SK-N-SH (cell line): Measurements from ENCODE around the gene ADAMTSL1. TPM values are rescaled to one million over a fixed set of nuclear protein-coding genes. Genes with fewer than 3 reads are reported as not detected.

Experiments used
- CTCF ChIA-PET: fragments of 300-600, 350-600 bp; formaldehyde crosslinking; extraction: SDS; loops from one replicate; lab custom pipeline; 2021; lab: Yijun Ruan, JAX
- POLR2A ChIA-PET: fragments of 350-600 bp; sonication (Branson Sonifier 250); formaldehyde crosslinking; extraction: SDS; loops from one replicate; lab custom pipeline; 2020; ENCODE audit warnings: antibody characterized with exemption, inconsistent platforms; lab: Yijun Ruan, JAX
- DNase-seq: peaks from one replicate; pipeline ENCODE4 v3.0.0; 2012
- H2AFZ ChIP-seq: fragments of 200-600 bp; sonication (generic); 2 replicates; pipeline ENCODE4 v1.8.1; 2016; ENCODE audit warnings: antibody characterized with exemption, mild to moderate bottlenecking, low read depth
- H3F3A ChIP-seq: fragments of 200-600 bp; sonication (generic); replicated peaks from 2 replicates; pipeline ENCODE3; 2016; ENCODE audit warnings: antibody characterized with exemption, mild to moderate bottlenecking; ENCODE audit not compliant: insufficient read depth
- H3K27ac ChIP-seq, 2 experiments: fragments of 200-500 bp in 1 of 2; fragments of 200-600 bp in 1 of 2; sonication (Bioruptor generic) in 1 of 2; sonication (generic), shearing (Covaris generic) in 1 of 2; 2 replicates each; pipeline versions ENCODE4 v1.5.1 to v1.6.1; 2014 to 2016; ENCODE audit warnings: low read depth in 2 of 2, inconsistent platforms in 1 of 2, low read length in 1 of 2, mild to moderate bottlenecking in 1 of 2, mixed read lengths in 1 of 2
- H3K27me3 ChIP-seq: fragments of 200-600 bp; sonication (generic), shearing (Covaris generic); 2 replicates; pipeline ENCODE4 v1.6.1; 2016; ENCODE audit warnings: mixed run types; ENCODE audit not compliant: insufficient read depth
- H3K36me3 ChIP-seq, 2 experiments: fragments of 200-500 bp in 1 of 2; fragments of 200-600 bp in 1 of 2; sonication (Bioruptor generic) in 1 of 2; sonication (generic) in 1 of 2; replicated peaks in 1 of 2; 2 replicates each; pipeline versions ENCODE3 to v1.5.1; 2014 to 2016; ENCODE audit warnings: low read length in 1 of 2, mild to moderate bottlenecking in 1 of 2; ENCODE audit not compliant: insufficient read depth in 2 of 2, control insufficient read depth in 1 of 2
- H3K4me1 ChIP-seq, 2 experiments: fragments of 200-500 bp in 1 of 2; fragments of 200-600 bp in 1 of 2; sonication (Bioruptor generic) in 1 of 2; sonication (generic), shearing (Covaris generic) in 1 of 2; 2 replicates each; pipeline versions ENCODE4 v1.5.1 to v1.6.1; 2014 to 2016; ENCODE audit warnings: low read depth in 1 of 2, low read length in 1 of 2, mixed run types in 1 of 2; ENCODE audit not compliant: insufficient read depth in 2 of 2, control insufficient read depth in 1 of 2
- H3K4me2 ChIP-seq: fragments of 200-600 bp; sonication (generic), shearing (Covaris generic); 2 replicates; pipeline ENCODE4 v1.6.1; 2017; ENCODE audit warnings: mixed run types
- H3K4me3 ChIP-seq, 2 experiments: fragments of 200-500 bp in 1 of 2; fragments of 200-600 bp in 1 of 2; sonication (Bioruptor generic) in 1 of 2; sonication (generic), shearing (Covaris generic) in 1 of 2; 2 replicates each; pipeline versions ENCODE4 v1.5.1 to v1.8.1; 2014 to 2016; ENCODE audit warnings: low read depth in 2 of 2, inconsistent platforms in 1 of 2, low read length in 1 of 2, mild to moderate bottlenecking in 1 of 2, mixed read lengths in 1 of 2, moderate library complexity in 1 of 2
- H3K79me2 ChIP-seq: fragments of 200-600 bp; sonication (generic); 2 replicates; pipeline ENCODE4 v1.8.1; 2017; ENCODE audit warnings: mild to moderate bottlenecking; ENCODE audit not compliant: insufficient read depth
- H3K9ac ChIP-seq: fragments of 200-600 bp; sonication (generic); 2 replicates; pipeline ENCODE4 v1.6.1; 2017; ENCODE audit warnings: mixed run types
- H3K9me2 ChIP-seq: fragments of 200-600 bp; sonication (generic); 2 replicates; pipeline ENCODE4 v1.6.1; 2017; ENCODE audit warnings: mixed run types
- H3K9me3 ChIP-seq: fragments of 200-600 bp; sonication (generic); 2 replicates; pipeline ENCODE4 v1.6.1; 2017; ENCODE audit warnings: mixed run types, mild to moderate bottlenecking, moderate library complexity
- H4K20me1 ChIP-seq: fragments of 200-600 bp; sonication (generic); 2 replicates; pipeline ENCODE4 v1.6.1; 2017; ENCODE audit warnings: mild to moderate bottlenecking, mixed run types; ENCODE audit not compliant: insufficient read depth
- CTCF ChIP-seq: fragments of 200-600 bp; sonication (generic); IDR thresholded peaks from 2 replicates; pipeline ENCODE4 v1.6.1; 2017; ENCODE audit warnings: antibody characterized with exemption, mild to moderate bottlenecking, moderate library complexity
- EP300 ChIP-seq, 2 experiments: IDR thresholded peaks; 2 replicates each; pipeline versions ENCODE4 v1.4.0 to v1.6.1; 2012; ENCODE audit warnings: borderline replicate concordance in 1 of 2, low read depth in 1 of 2, low read length in 1 of 2
- EZH2phosphoT487 ChIP-seq: fragments of 200-600 bp; sonication (generic); IDR thresholded peaks from 2 replicates; pipeline ENCODE4 v1.6.1; 2017; ENCODE audit warnings: low read depth, mixed run types, mild to moderate bottlenecking, antibody characterized with exemption, moderate library complexity, borderline replicate concordance
- FOSL2 ChIP-seq: IDR thresholded peaks from 2 replicates; pipeline ENCODE4 v1.4.0; 2012; ENCODE audit warnings: low read depth, mild to moderate bottlenecking, moderate library complexity, borderline replicate concordance
- FOXM1 ChIP-seq: IDR thresholded peaks from 2 replicates; pipeline ENCODE4 v1.4.0; 2012; ENCODE audit warnings: low read depth, mild to moderate bottlenecking
- GABPA ChIP-seq: IDR thresholded peaks from 2 replicates; pipeline ENCODE4 v1.4.0; 2012; ENCODE audit warnings: low read depth, mild to moderate bottlenecking
- MEF2A ChIP-seq: IDR thresholded peaks from 2 replicates; pipeline ENCODE4 v1.4.0; 2012; ENCODE audit warnings: low read depth, borderline replicate concordance
- NFIC ChIP-seq: IDR thresholded peaks from 2 replicates; pipeline ENCODE4 v1.4.0; 2012; ENCODE audit warnings: borderline replicate concordance
- PBX3 ChIP-seq: IDR thresholded peaks from 2 replicates; pipeline ENCODE4; 2012
- RAD21 ChIP-seq: IDR thresholded peaks from 2 replicates; pipeline ENCODE4 v1.6.1; 2012; ENCODE audit warnings: mild to moderate bottlenecking, low read length
- RFX5 ChIP-seq: IDR thresholded peaks from 2 replicates; pipeline ENCODE4 v1.6.1; 2012; ENCODE audit warnings: mild to moderate bottlenecking, improper control_type of control experiment, low read length
- TCF12 ChIP-seq: IDR thresholded peaks from 2 replicates; pipeline ENCODE4 v1.4.0; 2012
- YY1 ChIP-seq: IDR thresholded peaks from 2 replicates; pipeline ENCODE4 v1.4.0; 2012; ENCODE audit warnings: low read depth, mild to moderate bottlenecking
- ZBTB33 ChIP-seq: IDR thresholded peaks from 2 replicates; pipeline ENCODE4 v1.4.0; 2012; ENCODE audit warnings: low read depth, borderline replicate concordance
- WGBS: methylation state at CpG from one replicate; pipeline ENCODE4 v1.1.6; 2017; ENCODE audit warnings: low lambda C conversion rate; 5-methylcytosine and 5-hydroxymethylcytosine counted together
- polyA plus RNA-seq, 3 experiments: library from polyadenylated mRNA; depleted of rRNA; stranded (reverse); fragments of >200 nt; gene quantifications; 2 replicates each; pipeline ENCODE4 v1.2.3, GENCODE V29; 2012

Gene ADAMTSL1
- polyA plus RNA-seq, 1 of the 3 experiments (the other 2 are of a cell fraction) = 114 TPM

- no peaks in the 10 kb centered on the region for H3K27me3 ChIP-seq
- WGBS = 72% methylated on average over 3 of the region's 3 CpGs
- peaks cover 6 to 9% of the 10 kb centered on the region in 2 experiments; a peak in 3 of 4 replicates for H3K4me1 ChIP-seq
- ChIA-PET POLR2A (no interaction called here), CTCF (interaction anchor here (1.1 to 1.4 kb wide), 2 partner anchors 10 to 11 kb away, joined by 3 read pairs; no protein-coding TSS in a partner anchor)
- H4K20me1 ChIP-seq = peaks cover 4% of the 10 kb centered on the region; the same call in 1 of the 2 replicates
- H3K27ac ChIP-seq = peak overlapping the region; percentile 43 to 65
- peaks cover 0 to 34% of the 10 kb centered on the region in 2 experiments for H3K36me3 ChIP-seq
- 0 out of 2 replicates have a peak overlapping the region, but pooled peaks have one; percentile 20 for H3K4me2 ChIP-seq
- H2AFZ ChIP-seq = no peak overlapping the region
- peak; percentile 69 for TF ChIP-seq PBX3
- no peak for TF ChIP-seq GABPA
- TF ChIP-seq CTCF = no peak
- TF ChIP-seq YY1 = no peak; the same call in 1 of the 2 replicates
- no peak for TF ChIP-seq EZH2phosphoT487
- TF ChIP-seq NFIC = peak; percentile 68
- TF ChIP-seq TCF12 = peak; percentile 58
- TF ChIP-seq EP300 (IDR thresholded peaks at IDR 0.05; ENCODE audit: borderline replicate concordance in 1 of 2, low read depth in 1 of 2, low read length in 1 of 2) = peak; percentile 39 to 52; a peak in 3 of 4 replicates
- TF ChIP-seq MEF2A = no peak
- TF ChIP-seq FOXM1 = no peak
- H3K9me2 ChIP-seq = no peaks in the 10 kb centered on the region
- H3K9me3 ChIP-seq = no peaks in the 10 kb centered on the region
- H3K79me2 ChIP-seq = peaks cover 96% of the 10 kb centered on the region
- no peak overlapping the region for H3K4me3 ChIP-seq
- no peak overlapping the region for H3K9ac ChIP-seq
- peaks cover 14% of the 10 kb centered on the region for H3F3A ChIP-seq
- peak; percentile 32 for DNase-seq
Measured at GRCh38 chr9:18520416-18521047, 46.6 kb downstream of the ADAMTSL1 start.

- WGBS = 90% methylated on average over 3 of the region's 3 CpGs
- H3K27me3 ChIP-seq = no peaks in the 10 kb centered on the region
- peaks cover 13% of the 10 kb centered on the region for H3F3A ChIP-seq
- no peak overlapping the region for H3K27ac ChIP-seq
- ChIA-PET CTCF (interaction anchor here (1.2 kb wide), 1 partner anchor 83 kb away, joined by 4 read pairs; no protein-coding TSS in a partner anchor), POLR2A (no interaction called here)
- H3K4me1 ChIP-seq = no peaks in the 10 kb centered on the region; a peak in 1 of 4 replicates
- no peaks in the 10 kb centered on the region for H3K9me3 ChIP-seq
- no peaks in the 10 kb centered on the region for H3K9me2 ChIP-seq
- H2AFZ ChIP-seq = no peak overlapping the region
- no peaks in the 10 kb centered on the region for H4K20me1 ChIP-seq
- TF ChIP-seq EP300 (IDR thresholded peaks at IDR 0.05; ENCODE audit: borderline replicate concordance in 1 of 2, low read depth in 1 of 2, low read length in 1 of 2) (no peak), TCF12 (no peak), RFX5 (no peak), FOSL2 (no peak), MEF2A (no peak), CTCF (no peak), PBX3 (no peak), RAD21 (no peak), ZBTB33 (no peak)
- peaks cover 0 to 39% of the 10 kb centered on the region in 2 experiments for H3K36me3 ChIP-seq
- H3K4me3 ChIP-seq = no peak overlapping the region
- H3K9ac ChIP-seq = no peak overlapping the region
- no peak overlapping the region for H3K4me2 ChIP-seq
- DNase-seq = no peak
- peaks cover 97% of the 10 kb centered on the region for H3K79me2 ChIP-seq
Measured at GRCh38 chr9:18526685-18527084, 52.7 kb downstream of the ADAMTSL1 start.
